Fibroblast of skin of back (primary cell): ENCODE data around the gene GRK6.

Experiments used
- DNase-seq: peaks from one replicate; pipeline ENCODE4 v3.0.0-alpha.2; 2013

GRK6 gene

DNA sequence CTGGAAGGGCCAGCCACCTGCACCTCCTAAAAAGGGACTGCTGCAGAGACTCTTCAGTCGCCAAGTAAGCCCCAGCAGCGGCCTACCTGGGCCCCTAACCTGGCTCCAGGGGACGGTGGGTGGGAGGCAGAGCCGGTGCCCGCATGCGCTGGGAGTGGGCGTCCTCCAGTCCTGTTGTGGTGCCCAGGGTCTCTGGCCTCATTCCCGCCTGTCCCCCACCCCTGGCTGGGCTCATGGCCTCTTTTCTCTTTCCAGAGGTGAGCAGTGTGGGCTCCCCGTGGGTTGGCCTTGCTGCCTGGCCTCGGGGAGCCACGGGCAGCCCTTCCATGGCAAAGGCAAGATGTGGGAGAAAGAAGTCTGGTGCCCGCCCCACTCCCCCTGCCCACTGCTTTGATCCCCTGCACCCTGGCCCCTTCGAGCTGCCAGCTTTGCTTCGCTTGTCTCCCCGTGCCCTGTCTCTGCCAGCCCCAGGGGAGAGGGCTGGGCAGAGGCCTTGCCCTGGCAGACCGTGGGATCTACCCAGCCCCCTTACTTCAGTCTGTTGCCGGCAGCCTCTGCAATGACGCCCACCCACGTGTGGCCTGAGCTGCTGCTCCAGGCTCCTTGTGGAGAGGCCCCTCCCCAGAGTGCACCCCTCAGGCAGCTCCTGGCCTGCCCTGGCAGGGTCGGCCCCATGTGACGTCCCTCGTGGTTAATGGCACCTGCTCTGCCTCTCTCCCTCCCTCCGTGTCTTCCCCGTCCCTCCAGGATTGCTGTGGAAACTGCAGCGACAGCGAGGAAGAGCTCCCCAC is 14.7 kb downstream of the GRK6 start:
- no peak for DNase-seq

- DNase-seq: no peak
Measured at GRCh38 chr5:177442066-177442826, 15.8 kb downstream of the GRK6 start.

DNA sequence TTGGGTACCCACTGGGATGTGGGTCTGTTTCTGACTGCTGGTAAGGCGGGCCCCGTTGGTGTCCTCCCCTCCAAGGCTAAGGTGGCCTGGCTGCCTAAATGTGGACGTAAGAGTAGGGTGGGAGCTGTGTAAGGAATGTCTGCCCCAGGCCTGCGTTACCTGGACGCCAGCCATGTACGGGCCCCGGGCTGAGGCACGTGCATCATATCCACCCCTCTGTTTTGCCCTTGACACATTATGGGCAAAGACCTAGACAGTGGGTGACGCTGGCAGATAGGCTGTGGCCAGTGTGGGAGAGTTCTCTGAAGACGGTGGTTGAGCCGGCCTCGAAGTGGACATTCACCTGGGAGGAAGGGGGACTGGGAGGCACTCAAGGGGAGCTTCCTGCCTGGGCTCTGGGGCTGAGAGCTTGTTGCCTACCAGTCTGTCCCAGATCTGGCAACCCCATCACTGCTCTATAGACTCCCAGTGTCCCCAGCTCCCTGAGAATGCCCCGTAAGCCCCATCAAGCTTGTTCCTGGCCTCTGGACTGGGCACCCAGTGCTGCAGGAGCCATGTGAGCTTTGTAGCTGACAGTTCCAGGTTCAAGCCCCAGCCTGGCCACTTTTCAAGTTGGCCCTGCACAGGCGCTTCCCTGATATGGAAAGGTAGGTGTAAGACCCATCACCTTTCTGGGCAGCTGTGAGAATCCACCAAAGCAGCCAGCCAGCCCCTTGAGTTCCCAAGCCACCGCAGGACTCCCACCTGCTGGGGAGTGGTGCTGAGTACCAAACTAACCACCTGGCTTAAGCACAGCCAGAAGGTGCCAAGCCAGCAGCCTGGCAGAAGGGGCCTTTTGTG is 16.9 kb downstream of the GRK6 start:
- DNase-seq: no peak

DNA sequence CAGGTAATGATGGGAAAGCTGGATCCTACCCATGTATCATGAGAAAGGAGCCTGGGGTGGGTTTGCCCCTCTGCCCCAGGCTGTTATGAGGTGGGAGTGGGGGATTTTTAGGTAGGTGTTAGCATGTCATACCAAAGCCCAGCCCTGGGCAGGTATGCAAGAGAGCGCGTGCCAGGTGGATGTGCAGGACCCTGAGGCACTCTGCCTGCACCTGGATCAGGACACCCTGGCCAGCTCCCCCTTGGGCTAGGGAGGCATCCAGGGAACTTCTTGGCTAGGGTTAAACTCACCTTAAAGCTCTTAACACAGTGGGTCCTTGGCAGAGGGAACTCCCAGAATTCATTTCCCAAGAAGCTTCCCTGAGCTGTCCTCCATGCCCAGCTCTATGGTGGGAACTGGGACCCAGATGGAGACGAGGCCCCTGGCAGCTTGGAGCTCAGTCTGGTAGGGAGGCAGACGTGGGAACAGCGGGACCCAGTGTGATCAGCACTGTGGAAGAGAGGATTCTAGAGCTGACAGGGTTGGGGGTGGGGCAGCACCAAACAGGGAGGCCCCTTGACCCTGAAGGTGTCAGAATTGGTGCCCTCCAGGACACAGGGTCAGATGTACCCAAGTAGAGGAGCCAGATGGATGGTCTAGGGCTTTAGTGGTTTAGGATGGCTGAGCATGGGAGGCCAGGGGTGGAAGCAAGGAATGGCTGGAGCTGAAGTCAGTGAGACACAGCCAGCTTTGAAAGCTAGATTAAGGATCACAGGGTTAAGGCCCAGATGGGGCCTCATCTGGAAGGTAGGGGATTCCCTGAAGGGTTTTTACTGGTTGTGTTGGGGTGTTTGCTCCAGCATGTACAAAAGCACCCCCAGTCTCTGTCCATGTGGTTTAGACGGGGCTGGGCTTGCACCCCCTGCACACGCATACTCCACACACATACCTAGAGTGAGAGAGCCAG is 17.9 kb downstream of the GRK6 start:
- DNase-seq: no peak

DNA sequence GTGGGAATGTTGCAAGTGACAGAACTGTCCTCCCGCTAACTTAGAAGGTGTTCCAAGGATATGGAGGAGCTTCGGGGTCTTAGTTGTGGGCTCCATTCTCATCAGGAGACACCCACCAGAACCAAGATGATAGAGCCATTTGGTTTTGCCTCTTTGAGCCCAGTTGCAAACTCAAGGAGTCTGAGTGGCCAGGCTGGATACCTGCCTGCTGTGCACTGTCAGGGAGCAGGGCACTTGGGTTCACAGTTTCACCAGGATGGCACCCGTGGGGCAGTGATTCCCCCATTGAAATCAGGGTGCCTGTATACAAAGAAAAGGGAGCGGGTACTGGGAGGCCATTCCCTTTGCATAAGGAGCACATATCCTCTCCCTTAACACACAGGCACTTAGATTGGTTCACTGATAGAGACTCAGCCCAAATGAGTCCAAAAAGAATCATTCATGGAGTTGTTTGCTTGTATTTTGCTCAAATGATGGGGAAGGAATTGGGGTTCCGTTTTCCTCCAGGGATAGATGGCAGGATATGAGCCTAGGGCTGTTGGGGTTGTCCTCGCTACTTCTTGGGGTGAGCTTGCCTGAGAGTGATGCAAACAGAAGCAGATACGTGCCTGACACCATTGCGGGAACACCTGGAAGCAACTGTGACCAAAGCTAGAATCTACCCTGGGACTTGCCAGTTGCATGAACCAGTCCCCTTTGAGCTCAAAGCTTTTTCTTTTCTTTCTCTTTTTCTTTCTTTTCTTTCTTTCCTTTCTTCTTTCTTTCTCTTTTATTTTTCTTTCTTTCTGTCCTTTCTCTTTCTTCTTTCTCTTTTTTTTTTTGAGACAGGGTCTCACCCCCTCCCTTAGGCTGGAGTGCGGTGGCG is 18.8 kb downstream of the GRK6 start:
- DNase-seq: no peak

GRCh38 chr5:177445917-177446199 is 19.4 kb downstream of the GRK6 start:
- no peak for DNase-seq

DNA sequence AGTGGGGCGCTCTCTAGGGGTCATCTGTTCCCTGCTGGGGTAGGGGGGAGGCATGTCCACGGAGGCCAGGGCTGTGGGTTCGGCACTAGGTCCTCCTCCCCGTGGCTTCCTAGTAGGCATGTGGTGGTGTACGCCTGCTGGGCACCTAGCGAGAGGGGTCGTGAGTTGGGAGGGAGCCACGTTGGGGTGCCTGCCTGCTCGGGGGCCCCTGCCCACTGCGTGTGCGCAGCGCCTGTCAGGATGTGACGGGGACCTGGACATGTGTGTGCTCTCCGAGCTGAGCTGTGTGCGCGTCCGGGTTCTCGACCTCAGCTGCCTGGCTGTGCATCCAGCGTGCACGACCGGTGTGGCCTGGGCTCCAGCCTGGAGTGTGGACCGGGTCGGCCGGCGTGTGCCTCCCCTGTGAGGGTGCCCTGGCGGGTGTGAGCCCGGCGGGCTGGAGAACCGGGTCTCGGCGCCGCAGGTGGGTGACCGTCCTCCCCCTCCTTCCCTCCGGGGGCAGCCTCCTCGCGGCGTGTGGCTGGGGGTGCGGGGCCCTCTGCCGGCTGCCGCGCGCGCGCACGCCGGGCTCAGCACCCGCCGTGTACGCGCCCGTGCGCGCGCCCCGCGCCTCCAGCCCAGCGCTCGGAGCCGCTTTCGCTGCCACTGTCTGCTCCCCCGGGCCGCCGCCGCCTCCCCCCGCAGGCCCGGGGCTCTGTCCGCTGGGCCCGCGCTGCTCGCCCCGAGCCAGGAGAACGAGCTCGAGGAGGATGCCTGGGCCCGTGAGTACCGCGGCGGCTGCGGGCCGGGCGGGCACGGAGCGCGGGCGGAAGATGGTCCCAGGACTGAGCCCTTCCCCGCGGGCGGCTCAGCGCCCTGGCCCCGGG is 20.0 kb downstream of the GRK6 start, which contains the start of gene PRR7:
TSS of gene PRR7 (plus strand) at position 615 of the 866 bp plus-strand sequence. CDS start 8,254 bp downstream, outside the sequence.
- DNase-seq: peak; percentile 70

GRCh38 chr5:177447066-177447610 is 20.7 kb downstream of the GRK6 start:
- DNase-seq: peak; percentile 46

DNA sequence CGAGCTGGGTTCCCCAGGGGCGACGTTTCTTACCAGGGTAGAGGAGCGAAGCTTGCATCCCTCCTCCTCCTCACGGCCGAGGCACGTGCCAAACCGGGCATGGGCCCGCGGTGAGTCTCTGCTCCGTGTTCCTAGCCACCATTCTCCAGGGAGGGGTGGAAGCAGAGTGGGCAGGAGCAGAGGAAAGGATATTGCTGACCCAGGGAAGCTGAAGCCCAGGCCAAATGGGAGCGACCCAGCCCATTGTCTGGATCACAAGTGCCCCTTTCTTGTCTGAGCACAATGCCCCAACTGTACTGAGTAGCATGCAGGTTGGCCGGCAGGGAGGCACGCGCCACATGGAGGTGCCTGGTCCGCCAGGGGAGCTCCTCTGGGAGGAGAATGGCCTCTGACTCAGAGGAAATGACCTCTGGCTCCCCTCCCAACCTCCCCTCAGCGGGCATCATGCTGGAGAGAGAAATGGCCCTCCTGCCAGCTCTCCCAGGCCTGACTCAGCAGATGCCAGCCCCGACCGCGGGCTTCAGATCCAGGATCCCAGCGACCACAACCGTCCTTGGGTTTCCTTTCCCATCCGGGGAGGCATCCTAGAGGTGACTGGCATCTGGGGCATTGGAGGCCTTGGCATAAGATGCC is 21.3 kb downstream of the GRK6 start:
- DNase-seq: peak; percentile 81

DNA sequence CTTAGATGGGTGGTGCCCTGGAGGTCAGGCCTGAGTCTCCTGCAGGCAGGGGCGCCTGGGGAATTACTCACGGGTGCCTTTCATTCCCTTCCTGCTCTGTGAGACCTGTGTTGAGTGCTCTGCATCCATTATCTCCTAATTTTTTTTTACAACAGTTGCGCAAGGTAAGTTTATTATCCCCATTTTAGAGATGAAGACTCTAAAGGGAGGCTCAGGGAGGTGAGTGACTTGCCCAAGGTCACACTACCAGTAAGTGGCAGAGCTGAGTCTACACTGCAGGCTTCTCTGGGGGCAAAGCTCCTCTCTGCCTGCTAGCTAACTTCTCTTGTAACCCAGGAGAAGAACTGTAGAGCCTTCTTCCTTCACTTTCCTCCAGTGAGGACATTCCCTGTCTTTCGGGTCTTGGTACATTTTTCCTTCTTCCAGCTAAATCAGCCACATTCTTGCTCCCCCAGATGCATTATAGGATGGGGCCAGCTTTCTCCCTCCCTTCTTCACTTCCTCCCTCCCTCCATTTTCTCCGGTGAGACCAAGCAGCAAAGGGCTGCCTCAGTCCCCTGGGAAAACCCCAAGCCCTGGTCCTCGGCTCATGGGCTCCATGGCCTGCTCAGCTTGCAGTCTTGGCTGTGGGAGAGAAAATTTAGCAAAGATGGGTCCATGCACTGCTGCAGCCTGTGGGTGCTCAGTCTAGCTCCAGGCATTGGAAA is 21.9 kb downstream of the GRK6 start:
- DNase-seq: no peak

GRCh38 chr5:177449140-177450061 is 22.9 kb downstream of the GRK6 start:
- no peak for DNase-seq

DNA sequence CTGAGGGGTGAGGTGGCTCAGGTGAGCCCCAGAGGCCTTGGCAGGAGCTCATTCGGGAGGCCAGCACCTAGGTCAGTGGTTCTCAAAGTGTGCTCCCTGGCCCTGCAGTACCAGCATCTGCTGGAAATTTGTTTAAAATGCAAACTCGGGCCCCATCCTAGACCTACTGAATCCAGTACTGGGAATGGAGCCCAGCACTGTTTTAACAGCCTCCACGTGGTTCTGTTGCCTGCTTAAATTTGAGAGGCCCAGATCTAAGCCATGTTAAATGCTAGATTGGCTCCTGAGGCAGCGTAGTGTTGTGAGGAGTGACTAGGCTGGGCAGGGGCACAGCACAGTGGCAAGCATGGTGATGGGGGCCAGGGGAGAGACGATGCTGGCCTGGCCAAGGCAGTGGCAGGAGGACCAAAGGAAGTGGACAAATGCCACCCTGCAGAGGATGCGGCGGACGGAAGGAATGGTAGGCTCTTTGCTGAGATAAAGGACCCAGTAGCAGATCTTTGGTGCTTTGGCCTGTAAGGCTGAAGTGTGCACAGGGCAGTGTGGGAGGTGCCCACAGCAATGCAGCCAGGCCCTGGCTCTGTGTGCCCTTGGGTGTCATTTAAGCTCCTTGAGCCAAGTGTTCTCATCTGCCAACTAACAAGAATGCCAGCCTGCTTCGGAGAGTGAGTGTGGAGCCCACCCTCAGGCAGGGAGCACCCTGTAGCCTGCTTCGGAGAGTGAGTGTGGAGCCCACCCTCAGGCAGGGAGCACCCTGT is 24.4 kb downstream of the GRK6 start:
- no peak for DNase-seq

DNA sequence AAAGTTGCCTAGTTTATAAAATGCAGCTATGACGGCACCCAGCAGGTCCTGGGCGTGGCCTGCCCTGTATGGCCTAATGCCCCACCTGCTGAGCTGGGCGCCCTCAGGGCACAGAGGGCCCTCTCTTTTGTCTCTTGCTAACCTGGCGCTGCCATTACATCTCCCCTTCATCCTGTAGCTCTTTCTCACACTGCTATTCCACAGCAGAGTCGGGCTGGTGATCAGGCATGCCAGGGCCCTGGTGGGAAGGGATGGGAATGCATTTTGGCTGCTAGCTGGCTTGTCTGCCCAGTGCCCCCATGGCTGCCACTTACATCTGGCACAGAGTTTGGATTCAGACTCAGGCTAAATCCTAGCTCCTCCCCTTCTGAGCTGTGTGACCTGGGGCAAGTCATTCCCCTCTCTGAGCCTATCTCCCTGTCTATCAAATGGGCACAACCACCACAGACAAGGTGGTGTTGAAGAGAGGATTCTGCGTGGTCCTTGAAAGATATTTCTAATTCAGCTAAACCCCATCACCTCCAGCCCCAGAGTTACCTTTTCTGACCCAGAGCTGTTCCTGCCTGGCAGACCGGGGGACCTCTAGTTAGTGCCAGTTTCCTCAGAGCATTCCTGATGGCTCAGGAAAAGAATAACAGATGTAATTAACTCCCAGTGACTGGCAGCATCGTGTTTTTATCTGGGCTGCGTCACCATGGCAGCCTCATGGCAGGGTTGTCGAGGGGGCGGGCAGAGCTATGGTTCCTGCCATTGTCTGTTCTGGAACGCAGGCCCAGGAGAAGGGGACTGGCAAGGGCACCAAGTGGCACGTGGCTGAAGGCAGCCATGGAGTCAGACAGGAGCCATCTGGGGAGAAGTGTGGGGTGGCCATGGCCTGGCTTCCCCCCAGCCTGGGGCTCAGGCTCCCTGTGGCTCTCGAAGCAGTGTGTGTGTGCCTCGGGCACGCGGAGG is 26.5 kb downstream of the GRK6 start:
- DNase-seq: no peak

GRCh38 chr5:177453852-177454396 is 27.4 kb downstream of the GRK6 start:
- DNase-seq: no peak
